Measurements from ENCODE around the gene PRR33. TPM values are rescaled to one million over a fixed set of nuclear protein-coding genes. Genes with fewer than 3 reads are reported as not detected.
A peak's percentile ranks its signal among the peaks of the same experiment; 100 is the strongest.

The PRR33 gene
- total RNA-seq, 1 donor = not detected

GRCh38 chr11:1868056-1868635, 23.5 kb downstream of the PRR33 start:
- no peak for DNase-seq (ENCODE audit: low read depth)
- no peak overlapping the region for H3K4me3 ChIP-seq (ENCODE audit: low read depth, low read length)
- no peak for TF ChIP-seq CTCF (IDR thresholded peaks at IDR 0.05; ENCODE audit: insufficient read depth, low read length)

DNA sequence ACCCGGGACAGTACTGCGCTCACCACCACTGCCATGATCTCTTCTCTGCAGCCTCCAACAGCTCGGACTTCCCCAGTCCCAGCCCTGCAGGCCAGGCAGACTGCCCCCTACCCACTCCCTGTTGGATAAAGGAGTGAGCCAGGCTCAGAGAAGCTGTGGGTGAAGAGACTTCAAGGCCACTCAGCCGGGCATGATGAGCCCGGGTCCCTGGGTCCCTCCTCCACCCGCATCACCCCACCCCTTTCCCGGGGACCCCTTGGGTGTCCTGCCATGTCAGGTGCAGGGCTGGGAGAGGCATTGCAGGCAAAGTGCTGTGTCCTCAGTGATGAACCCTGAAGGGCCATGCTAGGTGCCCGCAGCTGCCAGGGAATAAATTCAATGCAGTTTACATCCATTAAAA, 24.3 kb downstream of the PRR33 start:
- DNase-seq (ENCODE audit: low read depth) = no peak
- no peak for TF ChIP-seq CTCF (IDR thresholded peaks at IDR 0.05; ENCODE audit: insufficient read depth, low read length)
- H3K4me3 ChIP-seq (ENCODE audit: low read depth, low read length) = no peak overlapping the region

DNA sequence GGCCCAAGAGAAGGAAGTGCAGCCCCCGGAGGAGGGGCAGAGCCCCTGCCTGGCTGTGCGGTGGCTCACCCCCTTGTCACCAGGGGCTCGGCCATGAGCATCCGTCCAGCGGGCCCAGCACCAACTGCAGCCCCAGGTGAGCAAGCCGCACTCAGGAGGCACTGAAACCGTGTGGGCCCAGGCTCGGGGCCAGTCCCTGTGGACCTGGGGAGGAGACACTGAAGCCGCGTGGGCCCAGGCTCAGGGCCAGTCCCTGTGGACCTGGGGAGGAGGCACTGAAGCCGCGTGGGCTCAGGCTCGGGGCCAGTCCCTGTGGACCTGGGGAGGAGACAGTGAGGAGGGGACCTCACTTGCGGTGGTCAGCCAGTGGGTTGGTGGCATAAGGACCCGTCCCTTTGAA, 24.9 kb downstream of the PRR33 start:
- no peak for TF ChIP-seq CTCF (IDR thresholded peaks at IDR 0.05; ENCODE audit: insufficient read depth, low read length)
- no peak for DNase-seq (ENCODE audit: low read depth)
- no peak overlapping the region for H3K4me3 ChIP-seq (ENCODE audit: low read depth, low read length)

DNA sequence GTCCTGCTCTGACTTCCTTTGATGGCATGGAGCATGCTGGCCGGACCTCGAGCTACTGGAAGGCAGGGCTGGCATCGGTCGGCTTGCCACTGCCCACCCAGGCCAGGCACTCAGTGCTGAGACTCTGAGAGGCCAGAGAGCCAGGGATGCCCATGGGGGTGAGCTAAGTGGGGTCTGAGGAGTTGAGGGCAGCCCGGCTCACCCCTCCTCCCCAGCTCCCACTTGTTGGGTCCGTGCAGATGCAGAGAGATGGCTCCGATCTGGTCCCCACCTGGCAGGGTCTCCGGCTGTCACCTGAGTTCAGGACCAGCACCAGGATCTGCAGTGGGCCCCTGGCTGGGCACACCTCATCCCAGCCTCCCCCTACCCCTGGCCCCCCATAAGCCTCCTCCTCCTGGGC, 25.5 kb downstream of the PRR33 start:
- no peak for DNase-seq (ENCODE audit: low read depth)
- H3K4me3 ChIP-seq (ENCODE audit: low read depth, low read length) = no peak overlapping the region
- TF ChIP-seq CTCF (IDR thresholded peaks at IDR 0.05; ENCODE audit: insufficient read depth, low read length) = no peak

DNA sequence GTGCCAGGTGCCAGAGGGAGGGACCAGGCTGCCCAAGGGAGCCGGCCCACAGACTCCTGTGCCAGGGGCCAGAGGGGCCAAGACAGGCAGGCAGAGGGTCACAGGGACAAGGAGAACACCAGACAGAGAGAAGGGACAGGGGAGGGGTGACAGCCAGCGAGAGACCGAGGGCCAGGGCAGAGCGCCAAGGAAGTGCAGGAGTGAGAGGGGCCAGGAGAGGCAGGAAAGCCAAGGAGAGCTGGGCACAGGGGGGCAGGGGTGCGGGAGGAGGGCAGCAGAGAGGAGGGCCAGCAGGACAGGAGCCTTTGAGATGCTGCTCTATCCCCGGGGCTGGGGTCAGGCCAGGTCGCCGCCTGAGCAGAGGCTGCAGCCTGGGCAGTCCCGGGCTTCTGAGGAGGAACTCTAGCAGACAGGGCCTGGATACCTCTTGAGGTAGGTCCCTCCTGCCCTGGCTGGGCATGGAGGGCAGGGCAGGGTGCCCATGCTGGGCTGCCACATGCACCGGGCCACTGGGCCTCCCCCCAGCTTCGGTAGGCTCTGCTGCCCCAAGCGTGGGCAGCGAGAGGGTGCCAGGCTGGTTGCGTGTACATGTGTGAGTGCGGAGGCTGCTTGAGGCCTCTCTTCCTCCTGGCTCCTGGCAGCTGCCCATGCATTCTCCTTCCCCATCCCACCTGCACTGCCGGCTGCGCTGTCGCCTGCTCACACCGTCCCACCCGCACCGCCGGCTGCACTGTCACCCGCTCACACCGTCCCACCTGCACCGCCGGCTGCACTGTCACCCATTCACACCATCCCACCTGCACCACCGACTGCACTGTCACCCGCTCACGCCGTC, 26.6 kb downstream of the PRR33 start:
- peak overlapping the region; percentile 5 for H3K4me3 ChIP-seq (ENCODE audit: low read depth, low read length)
- TF ChIP-seq CTCF (IDR thresholded peaks at IDR 0.05; ENCODE audit: insufficient read depth, low read length) = no peak
- no peak for DNase-seq (ENCODE audit: low read depth)

GRCh38 chr11:1864231-1864630, 27.5 kb downstream of the PRR33 start:
- TF ChIP-seq CTCF (IDR thresholded peaks at IDR 0.05; ENCODE audit: insufficient read depth, low read length) = no peak
- peak; percentile 24 for DNase-seq (ENCODE audit: low read depth)
- H3K4me3 ChIP-seq (ENCODE audit: low read depth, low read length) = peak overlapping the region; percentile 31

All from fibroblast of the aortic adventitia (primary cell).